CD8-positive, alpha-beta memory T cell (primary cell): ENCODE measurements around the gene TSC22D4. TPM values are rescaled to one million over a fixed set of nuclear protein-coding genes. Genes with fewer than 3 reads are reported as not detected.
"Not testable (repeated sequence)": the region's sequence is repeated elsewhere in the genome, so short reads cannot be mapped to it uniquely, and the experiment has no call there.

Experiments used
- CTCF ChIA-PET: fragments of 350-600 bp; sonication (Branson Sonifier 250); formaldehyde crosslinking; loops from one replicate; lab custom pipeline; 2021; ENCODE audit warnings: antibody characterized with exemption; lab: Charles Lee
- POLR2A ChIA-PET: fragments of 350-600 bp; sonication (Branson Sonifier 250); formaldehyde crosslinking; loops from one replicate; lab custom pipeline; 2021; ENCODE audit warnings: antibody characterized with exemption; lab: Charles Lee
- DNase-seq, 5 donors: peaks; one replicate each; pipeline versions ENCODE4 v3.0.0 to v3.0.0-alpha.2; 2020 to 2022; ENCODE audit warnings: mixed read lengths in 1 of 5
- H3K27ac ChIP-seq: one replicate; pipeline ENCODE4 v1.7.0; 2013; ENCODE audit warnings: low read depth, mild to moderate bottlenecking, low read length, moderate library complexity
- H3K27me3 ChIP-seq: 2 replicates; pipeline ENCODE4 v1.7.0; 2013; ENCODE audit warnings: low read length, mild to moderate bottlenecking; ENCODE audit not compliant: insufficient read depth, poor library complexity, severe bottlenecking
- H3K36me3 ChIP-seq: 2 replicates; pipeline ENCODE4 v1.7.0; 2013; ENCODE audit warnings: mild to moderate bottlenecking, low read length, moderate library complexity; ENCODE audit not compliant: insufficient read depth
- H3K4me1 ChIP-seq: 2 replicates; pipeline ENCODE4 v1.7.0; 2013; ENCODE audit warnings: mild to moderate bottlenecking, low read length, moderate library complexity; ENCODE audit not compliant: insufficient read depth
- H3K4me3 ChIP-seq: 2 replicates; pipeline ENCODE4 v1.7.0; 2013; ENCODE audit warnings: mild to moderate bottlenecking, low read length
- H3K9me3 ChIP-seq: 2 replicates; pipeline ENCODE4 v1.7.0; 2013; ENCODE audit warnings: mild to moderate bottlenecking, low read length
- H3K27ac Mint-ChIP-seq, 8 donors: one replicate each; pipeline ENCODE4 v1.8.0; 2020 to 2021; ENCODE audit warnings: mixed read lengths in 8 of 8, mild to moderate bottlenecking in 6 of 8, inconsistent platforms in 3 of 8, moderate library complexity in 3 of 8
- H3K27me3 Mint-ChIP-seq, 2 donors: one replicate each; pipeline ENCODE4 v1.8.0; 2020 to 2021; ENCODE audit warnings: mixed read lengths in 2 of 2, mild to moderate bottlenecking in 1 of 2, moderate library complexity in 1 of 2
- H3K36me3 Mint-ChIP-seq, 3 donors: one replicate each; pipeline ENCODE4 v1.8.0; 2020 to 2021; ENCODE audit warnings: mixed read lengths in 3 of 3, inconsistent platforms in 1 of 3, mild to moderate bottlenecking in 1 of 3
- H3K4me1 Mint-ChIP-seq, 3 donors: one replicate each; pipeline ENCODE4 v1.8.0; 2020 to 2021; ENCODE audit warnings: mixed read lengths in 3 of 3, inconsistent platforms in 1 of 3, mild to moderate bottlenecking in 1 of 3
- H3K4me3 Mint-ChIP-seq, 7 donors: one replicate each; pipeline ENCODE4 v1.8.0; 2020 to 2021; ENCODE audit warnings: mixed read lengths in 7 of 7, mild to moderate bottlenecking in 6 of 7, moderate library complexity in 4 of 7, inconsistent platforms in 2 of 7
- H3K9me3 Mint-ChIP-seq, 5 donors: one replicate each; pipeline ENCODE4 v1.8.0; 2020 to 2022; ENCODE audit warnings: mixed read lengths in 5 of 5, mild to moderate bottlenecking in 3 of 5, moderate library complexity in 2 of 5, inconsistent platforms in 1 of 5
- polyA plus RNA-seq: library from polyadenylated mRNA; unstranded; fragments of 300-500 nt; fragmentation: Illumina TruSeq; gene quantifications from one replicate; pipeline ENCODE4 v1.2.3, GENCODE V29; 2021
- total RNA-seq, 2 experiments: library from RNA; stranded (reverse); gene quantifications; one replicate each; pipeline ENCODE4 v1.2.3, GENCODE V29; 2021

The TSC22D4 gene
- total and polyA plus RNA-seq, 3 experiments from 2014 or later = 40.5 to 99.1 (median 96.2) TPM

- not testable (repeated sequence) for H3K9me3 Mint-ChIP-seq, H3K4me3 Mint-ChIP-seq, DNase-seq, H3K27me3 Mint-ChIP-seq, H3K27me3 ChIP-seq, H3K4me3 ChIP-seq, H3K9me3 ChIP-seq, H3K36me3 Mint-ChIP-seq, H3K27ac ChIP-seq, H3K36me3 ChIP-seq
- peak overlapping the region in 1 of 8 donors; percentile 7 for H3K27ac Mint-ChIP-seq
- peaks cover 13% of the 10 kb centered on the region for H3K4me1 ChIP-seq
- POLR2A ChIA-PET = interaction anchor here (0.6 to 0.7 kb wide), 2 partner anchors 11 to 85 kb away, joined by 4 to 5 read pairs; partner anchors contain the start of gene PPP1R35
- H3K4me1 Mint-ChIP-seq = peaks cover 0 to 14% (median 7%) of the 10 kb centered on the region in 3 donors
- CTCF ChIA-PET = interaction anchor here (0.7 kb wide), 3 partner anchors 155 to 314 kb away, joined by 3 to 4 read pairs (median 3); no protein-coding TSS in a partner anchor
Measured at GRCh38 chr7:100447363-100447762, 31.7 kb downstream of the TSC22D4 start.

- ChIA-PET POLR2A (interaction anchor here (0.5 kb wide), 1 partner anchor 183 kb away, joined by 3 read pairs; no protein-coding TSS in a partner anchor), CTCF (interaction anchor here (0.9 kb wide), 1 partner anchor 82 kb away, joined by 3 read pairs; no protein-coding TSS in a partner anchor)
- Mint-ChIP-seq H3K9me3 (no peaks in the 10 kb centered on the region), H3K36me3 (no peaks in the 10 kb centered on the region), H3K4me3 (no peak overlapping the region), H3K4me1 (peaks cover 0 to 14% (median 7%) of the 10 kb centered on the region in 3 donors), H3K27me3 (no peaks in the 10 kb centered on the region), H3K27ac (no peak overlapping the region)
- H3K9me3 ChIP-seq = no peaks in the 10 kb centered on the region
- DNase-seq = no peak
- no peak overlapping the region for H3K4me3 ChIP-seq
- no peaks in the 10 kb centered on the region for H3K27me3 ChIP-seq
- H3K4me1 ChIP-seq = peaks cover 13% of the 10 kb centered on the region
- no peak overlapping the region for H3K27ac ChIP-seq
- H3K36me3 ChIP-seq = no peaks in the 10 kb centered on the region
Measured at GRCh38 chr7:100446040-100446439, 33.0 kb downstream of the TSC22D4 start.

- Histone ChIP-seq H3K27me3 (no peaks in the 10 kb centered on the region), H3K36me3 (no peaks in the 10 kb centered on the region), H3K27ac (peak overlapping the region; percentile 48), H3K4me3 (no peak overlapping the region), H3K9me3 (no peaks in the 10 kb centered on the region), H3K4me1 (peaks cover 13% of the 10 kb centered on the region)
- Mint-ChIP-seq H3K4me3 (no peak overlapping the region), H3K36me3 (no peaks in the 10 kb centered on the region), H3K27me3 (no peaks in the 10 kb centered on the region), H3K9me3 (no peaks in the 10 kb centered on the region), H3K4me1 (peaks cover 0 to 10% (median 0%) of the 10 kb centered on the region in 3 donors), H3K27ac (no peak overlapping the region)
- ChIA-PET CTCF (interaction anchor here (0.9 to 1.7 kb wide), 3 partner anchors 24 to 261 kb away, joined by 3 to 4 read pairs (median 3); partner anchors contain the start of gene POP7), POLR2A (interaction anchor here (0.7 to 1.1 kb wide), 4 partner anchors 8 to 21 kb away, joined by 3 read pairs; partner anchors contain the start of genes MEPCE, PPP1R35 and ZCWPW1)
- DNase-seq = no peak
Measured at GRCh38 chr7:100444311-100445278, 34.4 kb downstream of the TSC22D4 start.

DNA sequence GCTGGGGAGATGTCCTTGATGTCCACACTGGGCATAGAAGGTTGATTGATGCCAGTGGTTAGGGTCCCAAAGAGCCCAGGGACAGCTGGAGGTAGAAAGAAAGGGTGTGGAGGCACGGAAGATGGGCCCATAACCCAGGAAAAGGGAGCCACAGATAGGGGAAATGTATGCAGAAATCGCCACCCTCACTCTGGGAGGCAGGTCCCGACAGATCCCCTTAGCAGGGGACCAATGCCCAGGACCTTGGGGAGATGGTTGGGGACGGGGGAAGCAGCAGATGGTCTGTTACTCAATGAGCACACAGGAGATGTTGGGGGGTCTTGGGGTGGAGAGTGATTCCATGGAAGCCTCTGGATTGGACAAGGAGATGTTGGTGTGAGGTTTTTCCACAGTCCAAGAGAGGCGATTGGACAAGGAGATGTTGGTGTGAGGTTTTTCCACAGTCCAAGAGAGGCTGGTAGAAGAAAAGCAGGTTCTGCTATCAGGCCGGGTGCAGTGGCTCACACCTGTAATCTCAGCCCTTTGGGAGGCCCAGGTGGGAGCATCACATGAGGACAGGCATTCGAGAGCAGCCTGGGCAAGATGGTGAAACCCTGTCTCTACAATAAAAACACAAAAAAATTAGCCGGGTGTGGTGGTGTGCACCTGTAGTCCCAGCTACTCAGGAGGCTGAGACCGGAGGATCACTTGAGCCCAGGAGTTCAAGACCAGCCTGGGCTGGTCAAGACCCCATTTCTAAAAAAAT lies 35.7 kb downstream of the TSC22D4 start:
- Histone ChIP-seq H3K4me3 (no peak overlapping the region), H3K27ac (no peak overlapping the region), H3K36me3 (no peaks in the 10 kb centered on the region), H3K27me3 (no peaks in the 10 kb centered on the region), H3K4me1 (peaks cover 13% of the 10 kb centered on the region), H3K9me3 (no peaks in the 10 kb centered on the region)
- H3K9me3 Mint-ChIP-seq = no peaks in the 10 kb centered on the region
- ChIA-PET CTCF (no interaction called here), POLR2A (interaction anchor here (0.5 to 0.6 kb wide), 2 partner anchors 91 to 278 kb away, joined by 3 read pairs; no protein-coding TSS in a partner anchor)
- H3K4me3 Mint-ChIP-seq = no peak overlapping the region
- DNase-seq = no peak
- H3K4me1 Mint-ChIP-seq = peaks cover 0 to 7% (median 0%) of the 10 kb centered on the region in 3 donors
- no peaks in the 10 kb centered on the region for H3K36me3 Mint-ChIP-seq
- peak overlapping the region in 1 of 8 donors; percentile 54 for H3K27ac Mint-ChIP-seq
- H3K27me3 Mint-ChIP-seq = no peaks in the 10 kb centered on the region

- ChIA-PET POLR2A (interaction anchor here (0.7 kb wide), 1 partner anchor 1003 kb away, joined by 3 read pairs; the partner anchor contains the start of gene PTCD1), CTCF (interaction anchor here (1.1 kb wide), 1 partner anchor 251 kb away, joined by 4 read pairs; no protein-coding TSS in a partner anchor)
- Mint-ChIP-seq H3K27ac (peak overlapping the region in 2 of 8 donors; percentile 63 to 68), H3K36me3 (no peaks in the 10 kb centered on the region), H3K27me3 (no peaks in the 10 kb centered on the region), H3K4me1 (peaks cover 0 to 7% (median 0%) of the 10 kb centered on the region in 3 donors), H3K9me3 (no peaks in the 10 kb centered on the region), H3K4me3 (peak overlapping the region in 1 of 7 donors; percentile 5)
- H3K4me3 ChIP-seq = no peak overlapping the region
- H3K36me3 ChIP-seq = no peaks in the 10 kb centered on the region
- DNase-seq = no peak
- H3K4me1 ChIP-seq = peaks cover 13% of the 10 kb centered on the region
- no peaks in the 10 kb centered on the region for H3K27me3 ChIP-seq
- H3K9me3 ChIP-seq = no peaks in the 10 kb centered on the region
- H3K27ac ChIP-seq = no peak overlapping the region
Measured at GRCh38 chr7:100441641-100442535, 37.1 kb downstream of the TSC22D4 start.

- Histone ChIP-seq H3K4me1 (peaks cover 13% of the 10 kb centered on the region), H3K27ac (peak overlapping the region; percentile 38)
- H3K9me3 Mint-ChIP-seq, H3K36me3 ChIP-seq, H3K4me3 ChIP-seq, DNase-seq, H3K9me3 ChIP-seq, POLR2A ChIA-PET, H3K27me3 ChIP-seq, H3K27ac Mint-ChIP-seq, H3K27me3 Mint-ChIP-seq: not testable (repeated sequence)
- H3K4me3 Mint-ChIP-seq = peak overlapping the region in 1 of 7 donors; percentile 42
- CTCF ChIA-PET = interaction anchor here (2.1 kb wide), 1 partner anchor 12 kb away, joined by 9 read pairs; no protein-coding TSS in a partner anchor
- peaks cover 12 to 18% (median 16%) of the 10 kb centered on the region in 3 donors for H3K4me1 Mint-ChIP-seq
- peaks cover 0 to 18% (median 3%) of the 10 kb centered on the region in 3 donors for H3K36me3 Mint-ChIP-seq
Measured at GRCh38 chr7:100439244-100439643, 39.8 kb downstream of the TSC22D4 start.

- DNase-seq = not testable (repeated sequence)
- H3K4me1 ChIP-seq = peaks cover 16% of the 10 kb centered on the region
- CTCF ChIA-PET = interaction anchor here (2.1 kb wide), 1 partner anchor 12 kb away, joined by 9 read pairs; no protein-coding TSS in a partner anchor
Measured at GRCh38 chr7:100438731-100439130, 40.3 kb downstream of the TSC22D4 start.

More at GRCh38 chr7:100438731-100439130, 40.3 kb downstream of the TSC22D4 start:
- H3K27ac Mint-ChIP-seq, H3K27me3 ChIP-seq, H3K36me3 ChIP-seq, H3K27me3 Mint-ChIP-seq, H3K9me3 ChIP-seq, POLR2A ChIA-PET, H3K27ac ChIP-seq, H3K4me3 ChIP-seq, H3K9me3 Mint-ChIP-seq: not testable (repeated sequence)
- peak overlapping the region in 1 of 7 donors; percentile 42 for H3K4me3 Mint-ChIP-seq
- H3K36me3 Mint-ChIP-seq = peaks cover 0 to 23% (median 4%) of the 10 kb centered on the region in 3 donors
- peaks cover 17 to 23% (median 17%) of the 10 kb centered on the region in 3 donors for H3K4me1 Mint-ChIP-seq
